ENCODE data around the gene UBTD2. TPM values are rescaled to one million over a fixed set of nuclear protein-coding genes. Genes with fewer than 3 reads are reported as not detected.

Gene UBTD2
- total and polyA plus RNA-seq, 2 donors (not counting 1 experiment from before 2014, with no cell fraction given) = 1.4 to 9.2 TPM

DNA sequence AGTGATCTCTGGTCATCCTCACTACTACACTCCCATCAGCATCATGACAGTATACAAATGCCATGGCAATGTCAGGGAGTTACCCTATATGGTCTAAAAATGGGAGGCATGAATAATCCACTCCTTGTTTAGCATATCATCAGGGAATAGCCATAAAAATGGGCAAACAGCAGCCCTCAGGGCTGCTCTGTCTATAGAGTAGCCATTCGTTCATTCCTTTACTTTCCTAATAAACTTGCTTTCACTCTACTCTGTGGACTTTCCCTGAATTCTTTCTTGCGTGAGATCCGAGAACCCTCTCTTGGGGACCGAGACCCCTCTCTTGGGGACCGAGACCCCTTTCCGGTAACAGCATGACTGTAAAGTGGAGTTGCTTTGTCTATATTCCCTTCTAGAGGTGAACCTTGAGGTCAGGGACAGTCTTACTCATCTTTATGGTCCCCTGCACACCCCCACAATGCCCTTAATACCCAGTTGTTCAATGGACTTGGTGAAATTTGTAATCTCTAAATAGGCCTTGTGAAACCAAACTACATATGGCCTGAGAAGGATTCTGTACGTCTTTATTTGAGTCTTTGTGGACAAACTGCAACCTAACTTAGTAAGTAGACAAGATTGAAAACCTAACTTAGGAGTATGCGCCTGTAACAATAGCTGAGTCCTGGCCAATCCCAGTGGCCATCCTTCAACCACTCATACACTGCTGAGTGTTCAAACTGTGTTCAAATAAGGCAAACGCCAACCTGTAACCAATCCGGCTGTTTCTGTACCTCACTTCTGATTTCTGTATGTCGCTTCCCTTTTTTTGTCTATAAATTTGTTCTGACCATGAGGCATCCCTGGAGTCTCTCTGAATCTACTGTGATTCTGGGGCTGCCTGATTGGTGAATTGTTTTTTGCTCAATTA lies 32.3 kb upstream of the UBTD2 start:
- no peaks in the 10 kb centered on the region for H3K36me3 ChIP-seq (replicated peaks in 1 of 2; ENCODE audit: control extremely low read depth in 1 of 2, control insufficient read depth in 1 of 2, extremely low read depth in 1 of 2, insufficient read depth in 2 of 2, low read length in 1 of 2)
- H3K4me1 ChIP-seq (ENCODE audit: control insufficient read depth in 2 of 2, insufficient read depth in 2 of 2, low read length in 2 of 2) = no peaks in the 10 kb centered on the region
- no peak for ATAC-seq (ENCODE audit: low read depth)
- no peak for DNase-seq
- intact Hi-C loops (cut with micrococcal nuclease) = no loop called here
- H3K9ac ChIP-seq (ENCODE audit: low read length) = no peak overlapping the region
- ChIA-PET POLR2A (interaction anchor here (0.6 kb wide), 1 partner anchor 643 kb away, joined by 4 read pairs; no protein-coding TSS in a partner anchor), CTCF (no interaction called here)
- H3K27ac Mint-ChIP-seq = no peak overlapping the region
- no peaks in the 10 kb centered on the region for H3K79me2 ChIP-seq (ENCODE audit: control insufficient read depth, insufficient read depth, low read length)
- no peaks in the 10 kb centered on the region for H3K9me3 Mint-ChIP-seq (ENCODE audit: insufficient read depth)
- H3K4me2 ChIP-seq (replicated peaks; ENCODE audit: low read depth, low read length, poor library complexity, severe bottlenecking) = no peak overlapping the region
- 93% methylated on average over 3 of the region's 11 CpGs for WGBS (ENCODE audit: insufficient coverage)
- H3K27me3 ChIP-seq (replicated peaks in 1 of 4; ENCODE audit: control extremely low read depth in 1 of 4, control insufficient read depth in 3 of 4, insufficient read depth in 4 of 4, low read length in 3 of 4) = no peaks in the 10 kb centered on the region
- H3K4me3 ChIP-seq (ENCODE audit: control extremely low read depth in 1 of 5, extremely low read depth in 1 of 5, insufficient read depth in 1 of 5, low read depth in 2 of 5, low read length in 4 of 5) = no peak overlapping the region
- no peak overlapping the region for H3K4me3 Mint-ChIP-seq
- H2AFZ ChIP-seq (ENCODE audit: insufficient read depth, low read depth, low read length, poor library complexity, severe bottlenecking) = no peak overlapping the region
- H3K9me3 ChIP-seq (ENCODE audit: control extremely low read depth in 1 of 3, control insufficient read depth in 2 of 3, insufficient read depth in 1 of 3, low read length in 2 of 3) = no peaks in the 10 kb centered on the region
- TF ChIP-seq CTCF (IDR thresholded peaks at IDR 0.05) = no peak
- no peak for TF ChIP-seq EZH2 (IDR thresholded peaks at IDR 0.05; ENCODE audit: borderline replicate concordance, insufficient read depth, low read depth, low read length, poor library complexity, severe bottlenecking)
- no peaks in the 10 kb centered on the region for H4K20me1 ChIP-seq (ENCODE audit: control insufficient read depth, insufficient read depth, low read length, poor library complexity, severe bottlenecking)
- no peak overlapping the region for H3K27ac ChIP-seq (ENCODE audit: low read length in 2 of 2)
- H3K4me1 Mint-ChIP-seq = peaks cover 3% of the 10 kb centered on the region
- peaks cover 3% of the 10 kb centered on the region for H3K27me3 Mint-ChIP-seq

- Mint-ChIP-seq H3K4me1 (no peaks in the 10 kb centered on the region), H3K27me3 (peaks cover 3% of the 10 kb centered on the region), H3K27ac (no peak overlapping the region), H3K4me3 (no peak overlapping the region), H3K9me3 (ENCODE audit: insufficient read depth) (no peaks in the 10 kb centered on the region)
- Histone ChIP-seq H3K9me3 (ENCODE audit: control extremely low read depth in 1 of 3, control insufficient read depth in 2 of 3, insufficient read depth in 1 of 3, low read length in 2 of 3) (no peaks in the 10 kb centered on the region), H3K4me3 (ENCODE audit: control extremely low read depth in 1 of 5, extremely low read depth in 1 of 5, insufficient read depth in 1 of 5, low read depth in 2 of 5, low read length in 4 of 5) (no peak overlapping the region), H3K4me1 (ENCODE audit: control insufficient read depth in 2 of 2, insufficient read depth in 2 of 2, low read length in 2 of 2) (no peaks in the 10 kb centered on the region), H3K27me3 (replicated peaks in 1 of 4; ENCODE audit: control extremely low read depth in 1 of 4, control insufficient read depth in 3 of 4, insufficient read depth in 4 of 4, low read length in 3 of 4) (no peaks in the 10 kb centered on the region), H3K79me2 (ENCODE audit: control insufficient read depth, insufficient read depth, low read length) (no peaks in the 10 kb centered on the region), H3K36me3 (replicated peaks in 1 of 2; ENCODE audit: control extremely low read depth in 1 of 2, control insufficient read depth in 1 of 2, extremely low read depth in 1 of 2, insufficient read depth in 2 of 2, low read length in 1 of 2) (no peaks in the 10 kb centered on the region), H4K20me1 (ENCODE audit: control insufficient read depth, insufficient read depth, low read length, poor library complexity, severe bottlenecking) (no peaks in the 10 kb centered on the region), H3K27ac (ENCODE audit: low read length in 2 of 2) (no peak overlapping the region), H3K9ac (ENCODE audit: low read length) (no peak overlapping the region), H2AFZ (ENCODE audit: insufficient read depth, low read depth, low read length, poor library complexity, severe bottlenecking) (no peak overlapping the region), H3K4me2 (replicated peaks; ENCODE audit: low read depth, low read length, poor library complexity, severe bottlenecking) (no peak overlapping the region)
- 83% methylated on average over 2 of the region's 4 CpGs for WGBS (ENCODE audit: insufficient coverage)
- DNase-seq = no peak
- no peak for TF ChIP-seq EZH2 (IDR thresholded peaks at IDR 0.05; ENCODE audit: borderline replicate concordance, insufficient read depth, low read depth, low read length, poor library complexity, severe bottlenecking)
- no peak for TF ChIP-seq CTCF (IDR thresholded peaks at IDR 0.05)
- POLR2A ChIA-PET = no interaction called here
- intact Hi-C loops (cut with micrococcal nuclease) = no loop called here
- no peak for ATAC-seq (ENCODE audit: low read depth)
- CTCF ChIA-PET = no interaction called here
Observed at GRCh38 chr5:172313915-172314314, 30.4 kb upstream of the UBTD2 start.

All from B cell (primary cell).